Ectodermal cell (in vitro differentiated cells): Measurements from ENCODE around the gene SEMA6B.
"Not testable (repeated sequence)": the region's sequence is repeated elsewhere in the genome, so short reads cannot be mapped to it uniquely, and the experiment has no call there.

Experiments
- H3K27ac ChIP-seq: 2 replicates; pipeline ENCODE4 v1.7.0; 2013; ENCODE audit warnings: mild to moderate bottlenecking, low read depth, low read length; ENCODE audit not compliant: insufficient read depth, poor library complexity, severe bottlenecking
- H3K27me3 ChIP-seq: 2 replicates; pipeline ENCODE4 v1.7.0; 2013; ENCODE audit warnings: mild to moderate bottlenecking, low read length; ENCODE audit not compliant: insufficient read depth, control insufficient read depth, poor library complexity, severe bottlenecking
- H3K36me3 ChIP-seq: one replicate; pipeline ENCODE4 v1.7.0; 2013; ENCODE audit warnings: low read length; ENCODE audit not compliant: control insufficient read depth, insufficient read depth
- H3K4me1 ChIP-seq: one replicate; pipeline ENCODE4 v1.7.0; 2013; ENCODE audit warnings: low read length; ENCODE audit not compliant: control insufficient read depth, insufficient read depth
- H3K4me3 ChIP-seq: 2 replicates; pipeline ENCODE4 v1.7.0; 2013; ENCODE audit warnings: low read depth, low read length, control low read depth; ENCODE audit not compliant: insufficient read depth
- H3K9me3 ChIP-seq: 2 replicates; pipeline ENCODE4 v1.7.0; 2013; ENCODE audit warnings: mild to moderate bottlenecking, low read length, moderate library complexity; ENCODE audit not compliant: control insufficient read depth
- WGBS, 2 experiments: methylation state at CpG; one replicate each; pipeline ENCODE4 v1.1.7; 2013; ENCODE audit warnings: missing lambda C conversion rate in 2 of 2; 5-methylcytosine and 5-hydroxymethylcytosine counted together

Gene SEMA6B

DNA sequence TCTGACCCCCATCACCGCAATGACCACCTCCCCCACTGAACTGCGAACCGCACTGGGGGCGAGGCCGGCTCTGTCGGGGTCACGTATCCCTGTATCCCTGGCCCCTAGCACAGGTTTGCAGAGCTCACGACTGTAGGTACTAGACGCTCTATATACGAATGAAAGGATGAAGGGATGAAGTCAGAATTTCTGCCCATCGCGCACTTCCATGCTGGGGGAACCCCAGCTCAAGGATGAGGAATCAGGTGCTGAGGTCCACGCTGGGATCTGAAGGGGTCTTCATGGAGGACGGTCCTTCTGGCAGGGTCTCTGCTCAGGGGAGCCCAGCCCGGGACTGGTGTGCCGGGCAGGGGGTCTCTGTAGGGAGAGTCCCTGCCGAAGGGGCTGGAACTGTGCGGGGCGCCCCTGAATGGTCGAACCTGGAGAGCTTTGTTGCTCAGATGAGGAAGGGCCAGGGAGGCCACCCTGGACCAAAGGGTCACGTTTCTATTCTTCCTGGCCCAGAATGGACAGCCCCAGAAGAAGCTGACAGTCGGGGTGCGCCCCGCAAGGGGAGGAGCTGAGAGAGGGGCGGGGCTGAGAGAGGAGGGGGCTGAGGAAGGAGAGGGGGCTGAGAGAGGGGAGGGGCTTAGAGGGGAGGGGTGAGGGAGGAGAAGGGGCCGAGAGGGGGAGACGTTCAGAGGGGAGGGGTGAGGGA, 37.9 kb upstream of the SEMA6B start:
- peak overlapping the region; percentile 25 for H3K4me3 ChIP-seq
- no peak overlapping the region for H3K27ac ChIP-seq
- H3K36me3 ChIP-seq = no peaks in the 10 kb centered on the region
- H3K9me3 ChIP-seq = no peaks in the 10 kb centered on the region
- H3K4me1 ChIP-seq = no peaks in the 10 kb centered on the region
- H3K27me3 ChIP-seq = peaks cover 16% of the 10 kb centered on the region
- 40 to 42% methylated on average over 27 of the region's 27 CpGs for WGBS, 2 experiments

DNA sequence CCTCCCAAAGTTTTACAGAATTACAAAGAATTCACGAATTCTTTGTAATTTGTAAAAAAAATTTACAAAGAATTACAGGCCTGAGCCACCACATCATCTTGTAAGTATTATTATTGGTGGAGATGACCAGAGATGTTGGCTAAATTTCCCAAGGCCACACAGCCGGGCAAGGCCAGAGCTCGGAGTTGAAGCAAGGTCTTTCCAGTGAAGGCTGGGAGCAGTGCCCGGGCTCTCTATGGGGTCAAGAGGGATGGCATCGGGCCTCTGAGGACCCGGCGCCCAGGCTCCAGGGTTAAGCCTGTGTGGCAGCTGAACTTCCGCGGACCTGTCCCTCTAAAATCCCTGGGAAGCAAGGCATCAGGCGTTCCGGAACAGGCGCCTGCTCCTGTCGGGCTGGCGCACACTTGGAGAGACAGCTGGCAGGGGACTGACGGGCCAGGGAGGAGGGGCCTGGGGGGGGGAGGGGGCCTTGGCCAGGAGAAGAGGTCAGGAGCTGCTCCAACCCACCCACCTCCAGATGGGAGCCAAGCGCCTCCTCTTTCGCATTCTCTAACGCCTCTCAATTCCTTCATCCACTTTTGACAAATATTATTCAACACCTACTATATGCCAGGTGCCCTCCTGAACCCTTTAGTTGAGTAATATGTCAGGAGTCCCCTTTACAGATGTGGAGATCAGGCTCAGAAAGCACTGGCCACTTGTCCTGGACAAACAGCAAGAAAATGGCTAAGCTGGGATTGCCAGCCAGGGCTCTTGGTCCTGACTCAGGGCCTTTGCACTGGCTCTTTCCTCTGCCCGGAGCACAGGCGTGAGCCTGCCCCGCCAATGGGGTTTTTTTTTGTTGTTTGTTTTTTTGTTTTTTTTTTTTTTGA, 36.8 kb upstream of the SEMA6B start:
- peaks cover 16% of the 10 kb centered on the region for H3K27me3 ChIP-seq
- no peak overlapping the region for H3K4me3 ChIP-seq
- WGBS, 2 experiments = 69 to 73% methylated on average over 20 to 21 of the region's 21 CpGs
- no peaks in the 10 kb centered on the region for H3K4me1 ChIP-seq
- no peaks in the 10 kb centered on the region for H3K36me3 ChIP-seq
- no peaks in the 10 kb centered on the region for H3K9me3 ChIP-seq
- no peak overlapping the region for H3K27ac ChIP-seq

DNA sequence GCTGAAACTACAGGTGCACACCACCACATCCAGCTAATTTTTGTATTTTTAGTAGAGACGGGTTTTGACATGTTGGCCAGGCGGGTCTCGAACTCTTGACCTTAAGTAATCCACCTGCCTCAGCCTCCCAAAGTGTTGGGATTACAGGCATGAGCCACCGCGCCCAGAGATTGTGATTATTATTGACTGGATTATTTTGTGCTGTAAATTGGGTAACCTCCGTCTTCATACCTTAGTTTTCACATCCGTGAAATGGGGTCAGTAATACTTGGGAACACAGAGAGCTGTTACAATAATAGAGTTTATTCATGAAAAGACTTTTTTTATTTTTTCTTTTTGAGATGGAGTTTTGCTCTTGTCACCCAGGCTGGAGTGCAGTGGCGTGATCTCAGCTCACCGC, 35.7 kb upstream of the SEMA6B start:
- not testable (repeated sequence) for H3K4me1 ChIP-seq, H3K9me3 ChIP-seq, H3K27ac ChIP-seq, H3K36me3 ChIP-seq, H3K4me3 ChIP-seq
- H3K27me3 ChIP-seq = peaks cover 16% of the 10 kb centered on the region
- WGBS, 2 experiments = 95 to 96% methylated on average over 9 of the region's 9 CpGs

DNA sequence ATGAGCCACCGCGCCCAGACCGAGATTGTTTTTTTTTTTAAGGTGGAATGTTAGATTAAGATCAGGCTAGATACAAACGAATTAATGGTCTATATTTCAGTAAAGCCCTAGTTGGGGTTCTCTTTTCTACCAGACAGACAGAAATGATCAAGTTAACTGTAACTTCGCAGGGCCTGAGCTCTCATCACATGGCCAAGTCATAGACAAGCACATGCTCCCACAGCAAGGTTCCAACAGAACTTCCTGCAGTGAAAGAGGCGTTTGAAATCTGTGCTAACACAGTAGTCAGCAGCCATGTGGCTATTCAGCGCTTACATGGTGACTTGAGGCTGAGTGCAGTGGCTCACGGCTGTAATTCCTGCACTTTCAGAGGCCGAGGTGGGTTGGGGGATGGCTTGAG, 34.7 kb upstream of the SEMA6B start:
- peaks cover 15% of the 10 kb centered on the region for H3K27me3 ChIP-seq
- no peaks in the 10 kb centered on the region for H3K9me3 ChIP-seq
- H3K36me3 ChIP-seq = no peaks in the 10 kb centered on the region
- H3K4me1 ChIP-seq = no peaks in the 10 kb centered on the region
- no peak overlapping the region for H3K4me3 ChIP-seq
- WGBS, 2 experiments = 77 to 84% methylated on average over 9 of the region's 9 CpGs
- no peak overlapping the region for H3K27ac ChIP-seq

DNA sequence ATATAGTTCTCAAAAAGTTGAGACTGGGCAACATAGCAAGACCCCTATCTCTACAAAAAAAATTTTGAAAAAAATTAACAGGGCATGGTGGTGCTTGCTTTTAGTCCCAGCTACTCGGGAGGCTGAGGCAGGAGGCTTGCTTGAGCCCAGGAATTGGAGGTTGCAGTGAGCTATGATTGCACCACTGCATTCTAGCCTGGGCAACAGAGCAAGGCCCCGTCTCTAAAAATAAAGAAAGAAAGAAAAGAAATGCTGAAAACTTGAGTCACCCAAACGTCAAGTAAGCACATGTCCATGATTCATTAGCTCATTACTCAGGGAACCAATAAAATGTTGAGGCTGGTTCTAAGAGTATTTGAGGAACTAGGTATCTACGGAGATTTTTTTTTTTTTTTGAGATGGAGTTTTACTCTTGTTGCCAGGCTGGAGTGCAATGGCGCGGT, 33.9 kb upstream of the SEMA6B start:
- Histone ChIP-seq H3K36me3 (no peaks in the 10 kb centered on the region), H3K9me3 (no peaks in the 10 kb centered on the region), H3K27me3 (peaks cover 9% of the 10 kb centered on the region), H3K4me3 (no peak overlapping the region), H3K27ac (no peak overlapping the region), H3K4me1 (no peaks in the 10 kb centered on the region)
- WGBS, 2 experiments = 92 to 93% methylated on average over 6 of the region's 6 CpGs

DNA sequence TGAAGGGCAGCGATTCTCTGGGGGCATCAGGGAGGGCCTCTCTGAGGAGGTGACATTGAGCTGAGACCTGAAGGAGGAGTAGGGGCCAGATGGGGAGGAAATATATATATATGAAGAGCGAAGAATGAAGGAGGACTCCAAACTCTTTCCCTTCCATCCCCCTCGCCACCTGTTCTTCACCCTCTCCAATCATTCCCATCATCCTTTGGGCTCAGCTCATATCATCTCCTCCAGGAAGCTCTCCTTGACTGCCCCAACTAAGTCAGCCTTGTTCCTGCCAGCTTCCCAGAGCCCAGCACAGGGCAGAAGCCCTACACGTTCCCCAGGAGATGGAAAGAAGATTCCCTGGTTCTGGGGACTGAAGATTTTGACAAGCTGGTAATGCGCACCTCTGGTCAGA, 33.0 kb upstream of the SEMA6B start:
- 83 to 89% methylated on average over 5 of the region's 5 CpGs for WGBS, 2 experiments
- H3K27me3 ChIP-seq = peaks cover 7% of the 10 kb centered on the region
- no peak overlapping the region for H3K4me3 ChIP-seq
- H3K27ac ChIP-seq = no peak overlapping the region
- no peaks in the 10 kb centered on the region for H3K4me1 ChIP-seq
- H3K9me3 ChIP-seq = no peaks in the 10 kb centered on the region
- no peaks in the 10 kb centered on the region for H3K36me3 ChIP-seq

DNA sequence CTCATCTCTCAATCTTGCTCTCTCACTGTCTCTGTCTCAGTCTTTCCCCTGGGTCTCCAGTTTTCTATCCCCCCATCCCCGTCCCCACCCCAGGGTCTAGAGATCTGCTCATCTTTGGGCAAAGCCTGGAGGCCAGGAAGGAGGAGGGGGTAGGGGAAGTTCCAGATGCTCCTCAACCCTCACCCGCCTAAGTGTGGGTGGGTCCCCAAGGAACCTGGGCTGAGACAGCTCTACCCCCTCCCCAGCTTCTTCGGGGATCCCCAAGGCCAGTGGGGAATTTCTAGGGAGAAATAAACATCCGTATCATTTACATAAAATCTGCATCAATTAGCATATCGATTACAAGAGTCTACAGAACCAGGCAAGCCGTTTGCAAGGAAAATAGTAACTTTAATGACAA, 31.8 kb upstream of the SEMA6B start:
- 80 to 82% methylated on average over 6 of the region's 6 CpGs for WGBS, 2 experiments
- no peaks in the 10 kb centered on the region for H3K27me3 ChIP-seq
- H3K9me3 ChIP-seq = no peaks in the 10 kb centered on the region
- H3K4me1 ChIP-seq = no peaks in the 10 kb centered on the region
- H3K27ac ChIP-seq = no peak overlapping the region
- H3K36me3 ChIP-seq = no peaks in the 10 kb centered on the region
- H3K4me3 ChIP-seq = no peak overlapping the region

DNA sequence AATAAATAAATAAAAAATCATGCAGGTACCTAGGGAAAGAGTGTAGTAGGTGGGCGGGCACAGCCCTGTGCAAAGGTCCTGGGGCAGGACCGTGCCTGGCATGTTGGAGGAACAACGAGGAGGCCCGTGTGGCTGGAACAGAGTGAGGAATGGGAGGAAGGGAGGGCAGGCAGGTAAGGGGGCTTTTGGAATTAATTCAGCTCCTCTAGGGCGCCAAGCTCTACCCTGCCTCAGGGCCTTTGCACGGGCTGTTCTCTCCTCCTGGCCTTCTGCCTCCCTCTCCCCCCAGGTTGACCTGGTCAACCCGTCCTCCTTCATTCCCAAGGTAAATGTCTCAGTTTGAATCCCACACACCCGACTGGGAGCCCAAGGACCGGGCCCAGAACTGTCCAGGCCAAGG, 31.1 kb upstream of the SEMA6B start:
- Histone ChIP-seq H3K27ac (no peak overlapping the region), H3K4me3 (no peak overlapping the region), H3K36me3 (no peaks in the 10 kb centered on the region), H3K4me1 (no peaks in the 10 kb centered on the region), H3K27me3 (no peaks in the 10 kb centered on the region), H3K9me3 (no peaks in the 10 kb centered on the region)
- 88 to 90% methylated on average over 9 of the region's 9 CpGs for WGBS, 2 experiments

DNA sequence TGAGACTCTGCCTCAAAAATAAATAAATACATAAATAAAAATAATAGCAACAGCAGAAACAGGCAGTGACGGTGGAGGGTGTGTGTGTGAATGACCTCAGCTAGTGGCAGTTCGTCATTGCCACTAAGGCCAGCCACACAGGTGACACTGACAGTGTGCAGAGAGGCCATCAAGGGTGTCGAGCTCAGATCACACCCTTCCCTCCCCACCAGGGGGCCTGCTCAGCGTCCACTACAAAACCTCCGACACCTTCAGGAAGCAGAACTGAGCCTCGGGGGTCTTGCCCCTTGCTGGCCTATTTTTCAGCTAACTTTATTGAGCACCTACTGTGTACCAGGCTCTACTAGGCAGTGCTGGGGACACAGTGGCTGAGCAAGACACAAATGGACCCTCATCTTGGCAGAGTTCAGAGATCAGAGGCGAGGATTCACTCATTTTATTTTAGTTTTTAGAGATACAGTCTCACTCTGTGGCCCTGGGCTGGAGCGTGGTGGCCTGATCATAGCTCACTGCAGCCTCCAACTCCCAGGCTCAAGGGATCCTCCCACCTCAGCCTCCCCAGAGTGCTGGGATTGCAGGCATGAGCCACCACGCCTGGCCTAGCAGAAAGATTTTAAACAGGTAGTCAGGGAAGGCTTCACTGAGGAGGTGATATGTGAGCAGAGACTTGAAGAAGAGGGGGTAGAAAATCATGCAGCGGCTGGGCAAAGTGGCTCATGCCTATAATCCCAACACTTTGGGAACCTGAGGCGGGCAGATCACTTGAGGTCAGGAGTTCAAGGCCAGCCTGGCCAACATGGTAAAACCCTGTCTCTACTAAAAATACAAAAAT, 30.3 kb upstream of the SEMA6B start:
- Histone ChIP-seq H3K4me1 (no peaks in the 10 kb centered on the region), H3K27ac (no peak overlapping the region), H3K27me3 (no peaks in the 10 kb centered on the region), H3K4me3 (no peak overlapping the region), H3K36me3 (no peaks in the 10 kb centered on the region), H3K9me3 (no peaks in the 10 kb centered on the region)
- 80% methylated on average over 11 of the region's 11 CpGs for WGBS, 2 experiments

DNA sequence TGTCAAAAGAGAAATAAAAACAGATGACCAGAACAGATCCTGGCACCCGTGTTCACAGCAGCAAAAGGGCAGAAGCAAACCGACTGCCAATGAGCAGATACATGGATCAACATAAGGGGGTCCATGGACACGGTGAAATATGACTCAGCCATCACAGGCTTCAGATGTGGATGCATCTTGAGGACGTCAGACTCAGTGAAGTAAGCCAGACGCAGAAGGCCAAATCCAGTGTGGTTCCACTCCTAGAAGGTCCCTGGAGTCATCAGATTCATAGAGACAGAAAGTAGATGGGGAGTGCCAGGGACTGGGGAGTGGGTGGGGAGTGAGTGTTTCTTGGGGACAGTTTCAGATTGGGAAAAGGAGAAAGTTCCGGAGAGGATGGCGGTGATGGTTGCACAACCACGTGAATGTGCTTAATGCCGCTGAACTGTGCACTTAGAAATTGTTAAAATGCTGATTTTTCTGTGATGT, 28.8 kb upstream of the SEMA6B start:
- H3K36me3 ChIP-seq = no peaks in the 10 kb centered on the region
- no peaks in the 10 kb centered on the region for H3K4me1 ChIP-seq
- no peak overlapping the region for H3K4me3 ChIP-seq
- H3K9me3 ChIP-seq = no peaks in the 10 kb centered on the region
- WGBS, 2 experiments = 83 to 84% methylated on average over 9 of the region's 9 CpGs
- no peak overlapping the region for H3K27ac ChIP-seq
- H3K27me3 ChIP-seq = peaks cover 1% of the 10 kb centered on the region
